ENCODE measurements around the gene AGAP3.

- TF ChIP-seq JUND (IDR thresholded peaks at IDR 0.05), result no peak
- no peak for TF ChIP-seq MAX (IDR thresholded peaks at IDR 0.05)
- TF ChIP-seq, protein P1, sequence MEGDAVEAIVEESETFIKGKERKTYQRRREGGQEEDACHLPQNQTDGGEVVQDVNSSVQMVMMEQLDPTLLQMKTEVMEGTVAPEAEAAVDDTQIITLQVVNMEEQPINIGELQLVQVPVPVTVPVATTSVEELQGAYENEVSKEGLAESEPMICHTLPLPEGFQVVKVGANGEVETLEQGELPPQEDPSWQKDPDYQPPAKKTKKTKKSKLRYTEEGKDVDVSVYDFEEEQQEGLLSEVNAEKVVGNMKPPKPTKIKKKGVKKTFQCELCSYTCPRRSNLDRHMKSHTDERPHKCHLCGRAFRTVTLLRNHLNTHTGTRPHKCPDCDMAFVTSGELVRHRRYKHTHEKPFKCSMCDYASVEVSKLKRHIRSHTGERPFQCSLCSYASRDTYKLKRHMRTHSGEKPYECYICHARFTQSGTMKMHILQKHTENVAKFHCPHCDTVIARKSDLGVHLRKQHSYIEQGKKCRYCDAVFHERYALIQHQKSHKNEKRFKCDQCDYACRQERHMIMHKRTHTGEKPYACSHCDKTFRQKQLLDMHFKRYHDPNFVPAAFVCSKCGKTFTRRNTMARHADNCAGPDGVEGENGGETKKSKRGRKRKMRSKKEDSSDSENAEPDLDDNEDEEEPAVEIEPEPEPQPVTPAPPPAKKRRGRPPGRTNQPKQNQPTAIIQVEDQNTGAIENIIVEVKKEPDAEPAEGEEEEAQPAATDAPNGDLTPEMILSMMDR (IDR thresholded peaks at IDR 0.05; ENCODE audit: low read depth, low read length, missing input control), result no peak
- no peak for TF ChIP-seq YY1 (IDR thresholded peaks at IDR 0.05)
- TF ChIP-seq RAD21 (IDR thresholded peaks at IDR 0.05), result no peak
- TF ChIP-seq FOXA1 (IDR thresholded peaks at IDR 0.05), result no peak
Observed at GRCh38 chr7:151122796-151123157, 36.5 kb downstream of the AGAP3 start.
